SK-N-SH (cell line): ENCODE results near the gene LAMA4.

ENCODE experiments used
- CTCF ChIP-seq: fragments of 200-600 bp; sonication (generic); IDR thresholded peaks from 2 replicates; pipeline ENCODE4 v1.6.1; 2017; ENCODE audit warnings: antibody characterized with exemption, mild to moderate bottlenecking, moderate library complexity
- EP300 ChIP-seq, 2 experiments: IDR thresholded peaks; 2 replicates each; pipeline versions ENCODE4 v1.4.0 to v1.6.1; 2012; ENCODE audit warnings: borderline replicate concordance in 1 of 2, low read depth in 1 of 2, low read length in 1 of 2
- POLR2AphosphoS5 ChIP-seq: IDR thresholded peaks from 2 replicates; pipeline ENCODE4 v1.6.1; 2012; ENCODE audit warnings: low read depth, low read length
- TAF1 ChIP-seq: IDR thresholded peaks from 2 replicates; pipeline ENCODE4 v1.6.1; 2012; ENCODE audit warnings: low read depth, mild to moderate bottlenecking, low read length, moderate library complexity, borderline replicate concordance
- TCF12 ChIP-seq: IDR thresholded peaks from 2 replicates; pipeline ENCODE4 v1.4.0; 2012
- USF1 ChIP-seq: IDR thresholded peaks from 2 replicates; pipeline ENCODE4 v1.4.0; 2012; ENCODE audit warnings: low read depth, borderline replicate concordance
- YY1 ChIP-seq: IDR thresholded peaks from 2 replicates; pipeline ENCODE4 v1.4.0; 2012; ENCODE audit warnings: low read depth, mild to moderate bottlenecking
- ZBTB33 ChIP-seq: IDR thresholded peaks from 2 replicates; pipeline ENCODE4 v1.4.0; 2012; ENCODE audit warnings: low read depth, borderline replicate concordance

- TF ChIP-seq CTCF, result no peak
- no peak for TF ChIP-seq POLR2AphosphoS5
- no peak for TF ChIP-seq ZBTB33
- TF ChIP-seq YY1, result no peak
- no peak for TF ChIP-seq TAF1
- TF ChIP-seq USF1, result no peak
- TF ChIP-seq EP300 (IDR thresholded peaks at IDR 0.05; ENCODE audit: borderline replicate concordance in 1 of 2, low read depth in 1 of 2, low read length in 1 of 2), result no peak
- TF ChIP-seq TCF12, result no peak
Measured at GRCh38 chr6:112249489-112249888, 4.9 kb downstream of the LAMA4 start.
